ENCODE data around the gene ADAMTS17. TPM values are rescaled to one million over a fixed set of nuclear protein-coding genes. Genes with fewer than 3 reads are reported as not detected.

The ADAMTS17 gene
- total RNA-seq, 1 experiment from 2014 or later = 1.6 TPM

DNA sequence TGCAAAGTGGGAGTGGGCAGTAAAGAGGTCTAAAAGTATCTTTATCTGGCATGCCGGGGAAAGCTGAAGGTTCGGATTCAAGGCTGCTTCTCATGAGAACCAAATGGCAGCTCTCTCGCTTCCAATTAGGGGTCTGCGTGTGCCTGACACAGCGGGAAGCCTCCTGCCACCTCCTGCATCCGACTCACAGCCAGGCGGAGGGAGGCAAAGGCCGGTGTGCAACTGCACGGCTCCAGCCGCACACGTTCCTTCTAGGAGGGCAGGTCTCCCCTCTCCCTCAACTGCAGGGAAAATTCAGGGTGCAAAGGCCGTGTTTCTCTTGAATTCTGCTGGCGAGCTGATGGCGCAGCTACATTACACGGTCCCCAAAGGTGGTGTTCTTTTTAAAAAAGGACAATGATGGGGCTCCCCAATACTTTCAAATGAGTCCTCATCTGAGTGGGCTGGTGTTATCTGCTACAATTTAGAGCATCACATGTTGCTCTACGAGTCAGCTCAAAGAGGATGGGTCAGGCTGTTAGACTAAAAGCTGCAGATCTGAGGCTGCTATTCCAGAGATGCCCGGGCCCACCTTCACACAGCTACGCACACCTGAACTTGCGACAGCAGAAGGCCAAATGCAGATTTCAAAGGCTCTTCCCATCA is 226.6 kb downstream of the ADAMTS17 start:
- ChIA-PET POLR2A (no interaction called here), CTCF (interaction anchor here (0.7 kb wide), 1 partner anchor 166 kb away, joined by 8 read pairs; no protein-coding TSS in a partner anchor)
- H3K27me3 ChIP-seq (ENCODE audit: control insufficient read depth, insufficient read depth, low read length) = no peaks in the 10 kb centered on the region
- BruUV-seq (replicated peaks) = no TSS peak
- H3K4me3 ChIP-seq (ENCODE audit: low read depth in 2 of 2, low read length in 2 of 2) = no peak overlapping the region
- no peaks in the 10 kb centered on the region for H3K36me3 ChIP-seq (ENCODE audit: control insufficient read depth, insufficient read depth, low read length)
- no peaks in the 10 kb centered on the region for H3K9me3 ChIP-seq (ENCODE audit: control insufficient read depth, insufficient read depth, low read depth, low read length)
- ATAC-seq = no peak
- no peak overlapping the region for H3K27ac ChIP-seq (ENCODE audit: low read length)
- in situ Hi-C loops (cut with HindIII; ENCODE audit: low pct_unique_long_range_greater_than_20kb, low sequenced_read_pairs) = no loop called here
- TF ChIP-seq TCF7L2 (IDR thresholded peaks at IDR 0.05; ENCODE audit: low read depth, low read length) = no peak
- no peak for TF ChIP-seq POLR2AphosphoS5 (IDR thresholded peaks at IDR 0.05; ENCODE audit: low read depth, low read length)
- TF ChIP-seq, protein P1, sequence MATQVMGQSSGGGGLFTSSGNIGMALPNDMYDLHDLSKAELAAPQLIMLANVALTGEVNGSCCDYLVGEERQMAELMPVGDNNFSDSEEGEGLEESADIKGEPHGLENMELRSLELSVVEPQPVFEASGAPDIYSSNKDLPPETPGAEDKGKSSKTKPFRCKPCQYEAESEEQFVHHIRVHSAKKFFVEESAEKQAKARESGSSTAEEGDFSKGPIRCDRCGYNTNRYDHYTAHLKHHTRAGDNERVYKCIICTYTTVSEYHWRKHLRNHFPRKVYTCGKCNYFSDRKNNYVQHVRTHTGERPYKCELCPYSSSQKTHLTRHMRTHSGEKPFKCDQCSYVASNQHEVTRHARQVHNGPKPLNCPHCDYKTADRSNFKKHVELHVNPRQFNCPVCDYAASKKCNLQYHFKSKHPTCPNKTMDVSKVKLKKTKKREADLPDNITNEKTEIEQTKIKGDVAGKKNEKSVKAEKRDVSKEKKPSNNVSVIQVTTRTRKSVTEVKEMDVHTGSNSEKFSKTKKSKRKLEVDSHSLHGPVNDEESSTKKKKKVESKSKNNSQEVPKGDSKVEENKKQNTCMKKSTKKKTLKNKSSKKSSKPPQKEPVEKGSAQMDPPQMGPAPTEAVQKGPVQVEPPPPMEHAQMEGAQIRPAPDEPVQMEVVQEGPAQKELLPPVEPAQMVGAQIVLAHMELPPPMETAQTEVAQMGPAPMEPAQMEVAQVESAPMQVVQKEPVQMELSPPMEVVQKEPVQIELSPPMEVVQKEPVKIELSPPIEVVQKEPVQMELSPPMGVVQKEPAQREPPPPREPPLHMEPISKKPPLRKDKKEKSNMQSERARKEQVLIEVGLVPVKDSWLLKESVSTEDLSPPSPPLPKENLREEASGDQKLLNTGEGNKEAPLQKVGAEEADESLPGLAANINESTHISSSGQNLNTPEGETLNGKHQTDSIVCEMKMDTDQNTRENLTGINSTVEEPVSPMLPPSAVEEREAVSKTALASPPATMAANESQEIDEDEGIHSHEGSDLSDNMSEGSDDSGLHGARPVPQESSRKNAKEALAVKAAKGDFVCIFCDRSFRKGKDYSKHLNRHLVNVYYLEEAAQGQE (IDR thresholded peaks at IDR 0.05; ENCODE audit: insufficient read depth in 1 of 2, low read depth in 2 of 2, low read length in 1 of 2) = no peak
- TF ChIP-seq SIN3A (IDR thresholded peaks at IDR 0.05; ENCODE audit: borderline replicate concordance, insufficient read depth, low read depth, low read length) = no peak
- TF ChIP-seq, protein P2, sequence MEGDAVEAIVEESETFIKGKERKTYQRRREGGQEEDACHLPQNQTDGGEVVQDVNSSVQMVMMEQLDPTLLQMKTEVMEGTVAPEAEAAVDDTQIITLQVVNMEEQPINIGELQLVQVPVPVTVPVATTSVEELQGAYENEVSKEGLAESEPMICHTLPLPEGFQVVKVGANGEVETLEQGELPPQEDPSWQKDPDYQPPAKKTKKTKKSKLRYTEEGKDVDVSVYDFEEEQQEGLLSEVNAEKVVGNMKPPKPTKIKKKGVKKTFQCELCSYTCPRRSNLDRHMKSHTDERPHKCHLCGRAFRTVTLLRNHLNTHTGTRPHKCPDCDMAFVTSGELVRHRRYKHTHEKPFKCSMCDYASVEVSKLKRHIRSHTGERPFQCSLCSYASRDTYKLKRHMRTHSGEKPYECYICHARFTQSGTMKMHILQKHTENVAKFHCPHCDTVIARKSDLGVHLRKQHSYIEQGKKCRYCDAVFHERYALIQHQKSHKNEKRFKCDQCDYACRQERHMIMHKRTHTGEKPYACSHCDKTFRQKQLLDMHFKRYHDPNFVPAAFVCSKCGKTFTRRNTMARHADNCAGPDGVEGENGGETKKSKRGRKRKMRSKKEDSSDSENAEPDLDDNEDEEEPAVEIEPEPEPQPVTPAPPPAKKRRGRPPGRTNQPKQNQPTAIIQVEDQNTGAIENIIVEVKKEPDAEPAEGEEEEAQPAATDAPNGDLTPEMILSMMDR (IDR thresholded peaks at IDR 0.05) = no peak
- intact Hi-C loops (cut with micrococcal nuclease; ENCODE audit: unreplicated experiment) = no loop called here
- DNase-seq (ENCODE audit: low read depth, low spot score) = no peak
- peaks cover 6% of the 10 kb centered on the region for H3K4me1 ChIP-seq (ENCODE audit: control insufficient read depth, insufficient read depth, low read length)

DNA sequence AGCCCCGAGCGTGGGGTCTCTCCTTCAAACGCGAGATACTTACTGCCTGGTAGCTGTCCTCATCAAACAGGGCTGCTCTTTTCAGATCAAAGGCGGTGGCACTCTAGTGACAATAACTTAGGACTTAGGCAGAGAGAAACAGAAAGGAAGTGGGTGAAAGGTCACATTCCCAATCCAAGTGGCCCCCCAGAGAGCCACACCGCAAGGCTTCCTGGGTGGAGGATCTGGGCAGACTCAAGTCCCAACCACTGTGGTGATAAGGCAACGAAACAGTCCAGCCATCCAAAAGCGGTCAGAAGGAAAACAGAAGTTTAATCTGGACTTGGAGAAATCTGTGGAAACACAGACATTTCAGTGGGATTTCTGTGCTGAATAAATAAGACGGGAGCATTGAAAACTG is 227.2 kb downstream of the ADAMTS17 start:
- DNase-seq (ENCODE audit: low read depth, low spot score) (no peak), ATAC-seq (no peak)
- BruUV-seq (replicated peaks) = no TSS peak
- in situ Hi-C loops (cut with HindIII; ENCODE audit: low pct_unique_long_range_greater_than_20kb, low sequenced_read_pairs) (no loop called here), intact Hi-C loops (cut with micrococcal nuclease; ENCODE audit: unreplicated experiment) (no loop called here)
- Histone ChIP-seq H3K36me3 (ENCODE audit: control insufficient read depth, insufficient read depth, low read length) (no peaks in the 10 kb centered on the region), H3K27ac (ENCODE audit: low read length) (no peak overlapping the region), H3K27me3 (ENCODE audit: control insufficient read depth, insufficient read depth, low read length) (no peaks in the 10 kb centered on the region), H3K4me3 (ENCODE audit: low read depth in 2 of 2, low read length in 2 of 2) (no peak overlapping the region), H3K4me1 (ENCODE audit: control insufficient read depth, insufficient read depth, low read length) (peaks cover 6% of the 10 kb centered on the region), H3K9me3 (ENCODE audit: control insufficient read depth, insufficient read depth, low read depth, low read length) (no peaks in the 10 kb centered on the region)
- POLR2A ChIA-PET = no interaction called here
- TF ChIP-seq, protein P2 (IDR thresholded peaks at IDR 0.05) = no peak
- no peak for TF ChIP-seq SIN3A (IDR thresholded peaks at IDR 0.05; ENCODE audit: borderline replicate concordance, insufficient read depth, low read depth, low read length)
- TF ChIP-seq POLR2AphosphoS5 (IDR thresholded peaks at IDR 0.05; ENCODE audit: low read depth, low read length) = no peak
- TF ChIP-seq, protein P1 (IDR thresholded peaks at IDR 0.05; ENCODE audit: insufficient read depth in 1 of 2, low read depth in 2 of 2, low read length in 1 of 2) = no peak
- TF ChIP-seq TCF7L2 (IDR thresholded peaks at IDR 0.05; ENCODE audit: low read depth, low read length) = no peak
- CTCF ChIA-PET = no interaction called here
